Upper lobe of left lung (tissue), 4 donors: ENCODE results near the gene AP3B2.

Experiments used
- POLR2A ChIP-seq, 4 donors: fragments of 450-650 bp; IDR thresholded peaks; one replicate each; pipeline ENCODE4 v1.5.1; 2016 to 2017; ENCODE audit warnings: antibody characterized with exemption in 4 of 4, mild to moderate bottlenecking in 2 of 4
- POLR2AphosphoS5 ChIP-seq, 2 donors: sonication (generic); formaldehyde crosslinking; IDR thresholded peaks; one replicate each; pipeline ENCODE4 v1.5.1; 2017; ENCODE audit warnings: antibody characterized with exemption in 2 of 2
- TF ChIP-seq, protein P1 (sequence below), 6 experiments: fragments of 450-650 bp in 4 of 6; fragments of 200-600 bp in 2 of 6; sonication (generic) in 2 of 6; IDR thresholded peaks; one replicate each; pipeline ENCODE4 v1.5.1; 2016 to 2019; ENCODE audit warnings: antibody characterized with exemption in 6 of 6

DNA sequence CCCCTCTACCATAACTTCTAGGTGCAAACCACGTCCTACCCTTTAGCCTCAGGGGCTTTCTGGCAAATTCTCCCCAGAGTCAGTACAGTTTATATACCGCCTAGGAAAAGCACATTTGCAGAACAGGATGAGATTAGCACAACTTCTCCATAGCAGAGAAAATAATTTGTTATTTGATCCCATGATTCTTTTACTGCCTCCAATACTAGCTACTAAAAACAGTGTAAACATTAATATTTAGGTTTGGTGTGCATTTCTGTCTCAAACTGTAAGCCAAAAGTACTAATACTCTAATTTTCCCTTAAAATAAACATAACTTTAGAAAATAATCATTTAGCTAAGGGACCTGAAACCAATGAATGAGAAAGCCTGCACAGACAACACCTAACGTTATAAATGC is 67.0 kb downstream of the AP3B2 start:
- TF ChIP-seq POLR2A (IDR thresholded peaks at IDR 0.05) = no peak
- TF ChIP-seq, protein P1, sequence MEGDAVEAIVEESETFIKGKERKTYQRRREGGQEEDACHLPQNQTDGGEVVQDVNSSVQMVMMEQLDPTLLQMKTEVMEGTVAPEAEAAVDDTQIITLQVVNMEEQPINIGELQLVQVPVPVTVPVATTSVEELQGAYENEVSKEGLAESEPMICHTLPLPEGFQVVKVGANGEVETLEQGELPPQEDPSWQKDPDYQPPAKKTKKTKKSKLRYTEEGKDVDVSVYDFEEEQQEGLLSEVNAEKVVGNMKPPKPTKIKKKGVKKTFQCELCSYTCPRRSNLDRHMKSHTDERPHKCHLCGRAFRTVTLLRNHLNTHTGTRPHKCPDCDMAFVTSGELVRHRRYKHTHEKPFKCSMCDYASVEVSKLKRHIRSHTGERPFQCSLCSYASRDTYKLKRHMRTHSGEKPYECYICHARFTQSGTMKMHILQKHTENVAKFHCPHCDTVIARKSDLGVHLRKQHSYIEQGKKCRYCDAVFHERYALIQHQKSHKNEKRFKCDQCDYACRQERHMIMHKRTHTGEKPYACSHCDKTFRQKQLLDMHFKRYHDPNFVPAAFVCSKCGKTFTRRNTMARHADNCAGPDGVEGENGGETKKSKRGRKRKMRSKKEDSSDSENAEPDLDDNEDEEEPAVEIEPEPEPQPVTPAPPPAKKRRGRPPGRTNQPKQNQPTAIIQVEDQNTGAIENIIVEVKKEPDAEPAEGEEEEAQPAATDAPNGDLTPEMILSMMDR (IDR thresholded peaks at IDR 0.05) = no peak
- TF ChIP-seq POLR2AphosphoS5 (IDR thresholded peaks at IDR 0.05) = no peak
